ENCODE results near the gene COX7B2.

COX7B2 gene

GRCh38 chr4:46698891-46699290 is 210.2 kb downstream of the COX7B2 start:
- no peak for DNase-seq

Measured in CD4-positive, alpha-beta T cell treated with Interleukin-4 for 4 hours (primary cell).